Measurements from ENCODE around the gene RFX1.

DNA sequence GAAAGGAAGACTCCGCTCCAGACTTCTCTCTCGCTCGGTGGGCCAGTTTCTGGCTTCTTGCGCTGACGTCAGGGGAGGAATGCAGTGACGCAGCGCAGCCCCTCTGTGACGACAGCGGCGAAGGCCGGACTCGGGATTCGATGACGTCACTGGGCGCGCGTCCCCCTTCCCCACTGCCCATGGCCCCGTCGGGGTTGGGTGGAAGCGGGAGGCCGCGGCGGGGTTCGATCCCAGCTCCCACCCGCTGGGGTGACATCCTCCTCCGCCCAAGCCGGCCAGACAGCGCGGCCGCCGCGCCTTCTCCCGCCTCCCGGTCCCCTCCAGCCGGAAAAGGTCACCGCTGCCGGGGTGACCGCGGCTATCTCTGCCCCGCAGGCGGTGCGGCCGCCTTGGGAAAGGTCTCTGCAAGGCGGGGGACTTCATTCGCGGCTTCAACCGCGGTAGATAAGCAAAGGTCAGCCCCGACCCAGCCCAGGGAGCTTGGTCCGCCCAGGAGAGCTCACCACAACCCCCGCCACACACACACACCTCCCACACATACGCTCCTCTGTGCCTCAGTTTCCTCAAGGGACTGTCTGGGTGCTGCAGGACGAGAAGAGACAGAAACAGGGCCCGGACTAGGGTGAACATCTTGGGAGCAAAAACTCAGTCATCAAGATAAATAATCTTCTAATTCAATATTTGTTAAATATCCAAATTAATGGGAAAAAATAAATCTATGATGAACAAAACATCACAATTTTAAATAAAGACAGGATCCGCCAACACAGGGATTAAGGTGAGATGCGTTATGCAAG is 844 bp upstream of the RFX1 start:
- TF ChIP-seq, protein P1, sequence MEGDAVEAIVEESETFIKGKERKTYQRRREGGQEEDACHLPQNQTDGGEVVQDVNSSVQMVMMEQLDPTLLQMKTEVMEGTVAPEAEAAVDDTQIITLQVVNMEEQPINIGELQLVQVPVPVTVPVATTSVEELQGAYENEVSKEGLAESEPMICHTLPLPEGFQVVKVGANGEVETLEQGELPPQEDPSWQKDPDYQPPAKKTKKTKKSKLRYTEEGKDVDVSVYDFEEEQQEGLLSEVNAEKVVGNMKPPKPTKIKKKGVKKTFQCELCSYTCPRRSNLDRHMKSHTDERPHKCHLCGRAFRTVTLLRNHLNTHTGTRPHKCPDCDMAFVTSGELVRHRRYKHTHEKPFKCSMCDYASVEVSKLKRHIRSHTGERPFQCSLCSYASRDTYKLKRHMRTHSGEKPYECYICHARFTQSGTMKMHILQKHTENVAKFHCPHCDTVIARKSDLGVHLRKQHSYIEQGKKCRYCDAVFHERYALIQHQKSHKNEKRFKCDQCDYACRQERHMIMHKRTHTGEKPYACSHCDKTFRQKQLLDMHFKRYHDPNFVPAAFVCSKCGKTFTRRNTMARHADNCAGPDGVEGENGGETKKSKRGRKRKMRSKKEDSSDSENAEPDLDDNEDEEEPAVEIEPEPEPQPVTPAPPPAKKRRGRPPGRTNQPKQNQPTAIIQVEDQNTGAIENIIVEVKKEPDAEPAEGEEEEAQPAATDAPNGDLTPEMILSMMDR (IDR thresholded peaks at IDR 0.05), result no peak
- peak in 1 of 2 donors; percentile 83 for TF ChIP-seq POLR2A (IDR thresholded peaks at IDR 0.05)
- TF ChIP-seq POLR2AphosphoS5 (IDR thresholded peaks at IDR 0.05), result peak; percentile 20 to 82 (median 72)
- no peak for TF ChIP-seq EP300 (IDR thresholded peaks at IDR 0.05)

All from suprapubic skin (tissue), 4 donors.